Sigmoid colon (tissue), 4 donors: Measurements from ENCODE around the gene ARL16.

ENCODE experiments used
- EP300 ChIP-seq, 4 donors: sonication (generic); formaldehyde crosslinking; IDR thresholded peaks; one replicate each; pipeline ENCODE4 v1.6.1; 2017; ENCODE audit warnings: antibody characterized with exemption in 4 of 4
- POLR2A ChIP-seq, 2 donors: fragments of 450-650 bp; IDR thresholded peaks; one replicate each; pipeline ENCODE4 v1.6.1; 2016; ENCODE audit warnings: antibody characterized with exemption in 2 of 2, mild to moderate bottlenecking in 2 of 2, moderate library complexity in 2 of 2
- POLR2AphosphoS5 ChIP-seq, 4 donors: sonication (generic); formaldehyde crosslinking; IDR thresholded peaks; one replicate each; pipeline ENCODE4 v1.6.1; 2017; ENCODE audit warnings: antibody characterized with exemption in 4 of 4
- TF ChIP-seq, protein P1 (sequence below), 4 experiments: fragments of 450-650 bp in 3 of 4; fragments of 200-600 bp in 1 of 4; IDR thresholded peaks; one replicate each; pipeline ENCODE4 v1.5.1; 2016 to 2019; ENCODE audit warnings: antibody characterized with exemption in 4 of 4, mild to moderate bottlenecking in 3 of 4, moderate library complexity in 2 of 4

DNA sequence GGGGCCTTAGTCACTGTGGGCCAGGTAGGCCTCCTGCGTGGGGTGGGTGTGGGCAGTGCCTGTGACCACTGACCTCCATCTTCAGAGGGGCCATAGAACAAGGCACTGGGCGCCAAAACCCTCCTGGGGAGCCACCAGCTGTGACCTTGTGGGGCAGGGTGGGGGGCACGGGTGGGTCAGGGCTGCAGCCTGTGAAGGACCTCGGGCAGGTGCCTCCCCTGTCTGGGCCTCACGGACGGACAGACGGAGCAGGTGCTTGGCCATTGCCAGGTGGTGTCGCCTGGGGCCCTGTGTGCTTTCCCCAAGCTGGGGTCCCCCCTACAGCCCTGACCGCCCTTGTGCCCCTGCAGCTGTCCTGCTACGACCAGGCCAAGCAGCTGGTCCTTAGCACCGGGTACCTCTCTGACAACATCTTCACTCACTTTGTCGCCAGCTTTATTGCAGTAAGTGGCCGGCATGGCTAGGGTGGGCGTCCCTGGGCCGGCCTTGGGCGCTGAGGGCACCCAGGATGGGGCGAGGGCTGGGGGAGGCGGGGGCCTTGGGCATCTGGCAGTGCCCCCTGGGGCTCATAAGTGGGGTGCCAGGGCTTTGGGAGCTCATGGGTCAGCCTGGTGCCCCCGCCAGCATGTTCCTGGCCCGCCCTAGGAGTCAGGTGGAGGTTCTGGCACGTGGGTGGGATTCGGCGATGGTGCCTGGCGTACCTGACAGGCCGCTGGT, 33.6 kb upstream of the ARL16 start:
- TF ChIP-seq POLR2A (IDR thresholded peaks at IDR 0.05) (no peak), POLR2AphosphoS5 (IDR thresholded peaks at IDR 0.05) (no peak), EP300 (IDR thresholded peaks at IDR 0.05) (no peak)
- TF ChIP-seq, protein P1, sequence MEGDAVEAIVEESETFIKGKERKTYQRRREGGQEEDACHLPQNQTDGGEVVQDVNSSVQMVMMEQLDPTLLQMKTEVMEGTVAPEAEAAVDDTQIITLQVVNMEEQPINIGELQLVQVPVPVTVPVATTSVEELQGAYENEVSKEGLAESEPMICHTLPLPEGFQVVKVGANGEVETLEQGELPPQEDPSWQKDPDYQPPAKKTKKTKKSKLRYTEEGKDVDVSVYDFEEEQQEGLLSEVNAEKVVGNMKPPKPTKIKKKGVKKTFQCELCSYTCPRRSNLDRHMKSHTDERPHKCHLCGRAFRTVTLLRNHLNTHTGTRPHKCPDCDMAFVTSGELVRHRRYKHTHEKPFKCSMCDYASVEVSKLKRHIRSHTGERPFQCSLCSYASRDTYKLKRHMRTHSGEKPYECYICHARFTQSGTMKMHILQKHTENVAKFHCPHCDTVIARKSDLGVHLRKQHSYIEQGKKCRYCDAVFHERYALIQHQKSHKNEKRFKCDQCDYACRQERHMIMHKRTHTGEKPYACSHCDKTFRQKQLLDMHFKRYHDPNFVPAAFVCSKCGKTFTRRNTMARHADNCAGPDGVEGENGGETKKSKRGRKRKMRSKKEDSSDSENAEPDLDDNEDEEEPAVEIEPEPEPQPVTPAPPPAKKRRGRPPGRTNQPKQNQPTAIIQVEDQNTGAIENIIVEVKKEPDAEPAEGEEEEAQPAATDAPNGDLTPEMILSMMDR (IDR thresholded peaks at IDR 0.05): no peak
